ENCODE measurements around the gene RCOR2.

GRCh38 chr11:63890368-63890767 lies 26.6 kb downstream of the RCOR2 start:
- TF ChIP-seq CTCF (IDR thresholded peaks at IDR 0.05; ENCODE audit: borderline replicate concordance, extremely low read depth, low read length, poor library complexity, severe bottlenecking) (no peak), EZH2 (IDR thresholded peaks at IDR 0.05; ENCODE audit: borderline replicate concordance, low read depth, low read length, severe bottlenecking) (no peak)

All from DND-41 (cell line).